Body of pancreas (tissue), 4 donors: ENCODE measurements around the gene APLF. TPM values are rescaled to one million over a fixed set of nuclear protein-coding genes. Genes with fewer than 3 reads are reported as not detected.

Source experiments
- ATAC-seq: fragments of 150-250 bp; one replicate; pipeline ENCODE4 v1.9.1; 2016
- DNase-seq, 4 donors: peaks; one replicate each; pipeline ENCODE4 v3.0.0-alpha.2; 2019
- H3K27ac ChIP-seq, 4 donors: fragments of 200-600 bp; sonication (generic); 1 replicate in 3 of 4; 2 replicates in 1 of 4; pipeline versions ENCODE4 v1.5.1 to v1.6.1; 2016 to 2019; ENCODE audit warnings: mild to moderate bottlenecking in 1 of 4, mixed read lengths in 1 of 4, moderate library complexity in 1 of 4
- H3K27me3 ChIP-seq, 2 donors: fragments of 200-600 bp; sonication (generic); one replicate each; pipeline ENCODE4 v1.6.0; 2016; ENCODE audit warnings: mild to moderate bottlenecking in 1 of 2
- H3K36me3 ChIP-seq, 2 donors: fragments of 200-600 bp; sonication (generic); replicated peaks in 1 of 2; 2 replicates each; pipeline ENCODE4 v1.5.1; 2016; ENCODE audit warnings: low read depth in 2 of 2; ENCODE audit not compliant: insufficient read depth in 1 of 2
- H3K4me1 ChIP-seq: fragments of 200-600 bp; sonication (generic); one replicate; pipeline ENCODE4 v1.6.0; 2016
- H3K4me3 ChIP-seq, 2 donors: fragments of 200-600 bp; sonication (generic); 1 replicate in 1 of 2; 2 replicates in 1 of 2; pipeline ENCODE4 v1.5.1; 2016 to 2019
- H3K9me3 ChIP-seq, 3 donors: fragments of 200-600 bp; sonication (generic); 1 replicate in 2 of 3; 2 replicates in 1 of 3; pipeline ENCODE4 v1.5.1; 2016
- POLR2A ChIP-seq, 3 donors: fragments of 450-650 bp; IDR thresholded peaks; one replicate each; pipeline ENCODE4 v1.6.1; 2016; ENCODE audit warnings: antibody characterized with exemption in 3 of 3, mild to moderate bottlenecking in 2 of 3
- WGBS, 2 donors: methylation state at CpG; one replicate each; pipeline ENCODE4 v1.1.5; 2017; 5-methylcytosine and 5-hydroxymethylcytosine counted together
- intact Hi-C: fragments of 100-400 bp; cut with DNase I; formaldehyde crosslinking; loops from one replicate; pipeline ENCODE4 v1.15.1; 2023
- total RNA-seq, 2 donors: library from RNA; depleted of rRNA; stranded (reverse); fragments of >200 nt; gene quantifications; one replicate each; pipeline ENCODE4 v1.1.0, GENCODE V29; 2016
- TF ChIP-seq, protein P1 (sequence below), 7 experiments: fragments of 450-650 bp in 4 of 7; fragments of 200-600 bp in 3 of 7; sonication (generic) in 3 of 7; IDR thresholded peaks; one replicate each; pipeline ENCODE4 v1.5.1; 2016 to 2019; ENCODE audit warnings: antibody characterized with exemption in 7 of 7

The APLF gene
- total RNA-seq, 2 donors from 2014 or later: 3.9 to 4.0 TPM

DNA sequence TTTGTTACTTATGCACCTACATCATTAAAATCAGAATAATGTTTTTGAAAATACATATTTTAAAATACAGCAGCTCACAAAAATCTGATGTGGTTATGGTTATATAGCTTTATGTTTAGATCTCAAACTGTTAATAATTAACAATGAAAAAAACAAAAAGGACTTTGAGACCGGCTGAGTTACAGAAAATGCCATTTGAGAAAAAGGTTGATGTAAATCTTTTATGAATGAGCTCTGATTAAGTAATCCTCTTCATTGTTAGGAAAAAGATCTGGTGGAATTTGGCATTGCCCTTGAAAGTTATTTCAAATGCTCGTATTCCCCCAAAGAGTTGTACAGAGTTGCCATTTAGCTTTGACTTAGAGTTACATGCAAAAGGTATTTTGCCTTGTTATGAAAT, 93.2 kb downstream of the APLF start:
- WGBS, 2 donors: 83 to 84% methylated on average over 2 of the region's 2 CpGs
- Histone ChIP-seq H3K4me3 (no peak overlapping the region), H3K27me3 (no peaks in the 10 kb centered on the region), H3K36me3 (no peaks in the 10 kb centered on the region), H3K27ac (no peak overlapping the region), H3K4me1 (no peaks in the 10 kb centered on the region), H3K9me3 (no peaks in the 10 kb centered on the region)
- TF ChIP-seq POLR2A (IDR thresholded peaks at IDR 0.05): no peak
- TF ChIP-seq, protein P1, sequence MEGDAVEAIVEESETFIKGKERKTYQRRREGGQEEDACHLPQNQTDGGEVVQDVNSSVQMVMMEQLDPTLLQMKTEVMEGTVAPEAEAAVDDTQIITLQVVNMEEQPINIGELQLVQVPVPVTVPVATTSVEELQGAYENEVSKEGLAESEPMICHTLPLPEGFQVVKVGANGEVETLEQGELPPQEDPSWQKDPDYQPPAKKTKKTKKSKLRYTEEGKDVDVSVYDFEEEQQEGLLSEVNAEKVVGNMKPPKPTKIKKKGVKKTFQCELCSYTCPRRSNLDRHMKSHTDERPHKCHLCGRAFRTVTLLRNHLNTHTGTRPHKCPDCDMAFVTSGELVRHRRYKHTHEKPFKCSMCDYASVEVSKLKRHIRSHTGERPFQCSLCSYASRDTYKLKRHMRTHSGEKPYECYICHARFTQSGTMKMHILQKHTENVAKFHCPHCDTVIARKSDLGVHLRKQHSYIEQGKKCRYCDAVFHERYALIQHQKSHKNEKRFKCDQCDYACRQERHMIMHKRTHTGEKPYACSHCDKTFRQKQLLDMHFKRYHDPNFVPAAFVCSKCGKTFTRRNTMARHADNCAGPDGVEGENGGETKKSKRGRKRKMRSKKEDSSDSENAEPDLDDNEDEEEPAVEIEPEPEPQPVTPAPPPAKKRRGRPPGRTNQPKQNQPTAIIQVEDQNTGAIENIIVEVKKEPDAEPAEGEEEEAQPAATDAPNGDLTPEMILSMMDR (IDR thresholded peaks at IDR 0.05): no peak
- DNase-seq (no peak), ATAC-seq (no peak)
- intact Hi-C loops: no loop called here

DNA sequence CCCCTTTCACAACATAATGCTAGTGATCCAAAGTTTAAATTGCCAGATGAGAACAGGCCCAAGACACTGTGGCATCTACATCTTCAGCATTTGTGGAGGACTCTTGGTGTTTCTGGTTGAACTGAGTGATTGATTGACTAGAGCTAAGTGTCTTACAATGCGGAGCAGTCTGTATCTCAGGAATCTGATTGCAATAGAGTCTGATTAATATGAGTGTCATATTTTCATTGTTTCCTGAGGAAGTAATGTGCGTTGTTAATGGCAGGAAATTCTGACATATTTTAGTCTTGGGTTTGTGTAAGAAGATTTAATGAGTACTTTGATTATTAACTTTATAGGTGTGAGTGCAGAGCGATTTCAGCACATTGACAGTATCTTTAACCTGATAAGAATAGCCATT, 94.0 kb downstream of the APLF start:
- Histone ChIP-seq H3K9me3 (no peaks in the 10 kb centered on the region), H3K36me3 (no peaks in the 10 kb centered on the region)
- intact Hi-C loops: no loop called here

DNA sequence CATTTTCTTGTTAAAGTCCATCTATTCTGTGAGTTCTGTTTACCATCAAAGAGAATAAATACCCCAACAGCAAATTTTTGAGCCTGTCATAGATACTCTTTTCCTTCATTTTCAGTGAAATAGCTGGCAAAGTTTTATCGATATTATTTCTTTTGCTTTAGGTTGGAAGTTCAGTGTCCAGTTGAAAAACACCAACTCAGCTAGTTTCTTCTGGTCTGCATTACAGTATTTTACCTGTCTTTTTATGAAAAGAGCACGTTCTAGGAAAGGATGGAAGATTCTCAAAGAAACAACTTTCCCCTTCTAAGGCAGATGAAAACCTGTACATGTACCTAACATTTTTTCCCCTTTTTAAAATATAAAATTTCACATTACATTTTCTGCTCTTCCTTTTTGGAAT, 95.5 kb downstream of the APLF start:
- TF ChIP-seq, protein P1 (IDR thresholded peaks at IDR 0.05): no peak
- no peak for TF ChIP-seq POLR2A (IDR thresholded peaks at IDR 0.05)
- Histone ChIP-seq H3K4me1 (no peaks in the 10 kb centered on the region), H3K27me3 (no peaks in the 10 kb centered on the region), H3K36me3 (no peaks in the 10 kb centered on the region), H3K27ac (no peak overlapping the region), H3K4me3 (no peak overlapping the region), H3K9me3 (no peaks in the 10 kb centered on the region)
- DNase-seq (no peak), ATAC-seq (no peak)
- intact Hi-C loops: no loop called here
- WGBS, 2 donors: 94 to 96% methylated on average over 2 of the region's 2 CpGs

More for the DNA sequence above, 94.0 kb downstream of the APLF start:
- WGBS, 2 donors: 79 to 87% methylated on average over 3 of the region's 3 CpGs
- no peaks in the 10 kb centered on the region for H3K4me1 ChIP-seq
- DNase-seq (no peak), ATAC-seq (no peak)
- no peaks in the 10 kb centered on the region for H3K27me3 ChIP-seq
- no peak for TF ChIP-seq POLR2A (IDR thresholded peaks at IDR 0.05)
- H3K4me3 ChIP-seq: no peak overlapping the region
- no peak overlapping the region for H3K27ac ChIP-seq

DNA sequence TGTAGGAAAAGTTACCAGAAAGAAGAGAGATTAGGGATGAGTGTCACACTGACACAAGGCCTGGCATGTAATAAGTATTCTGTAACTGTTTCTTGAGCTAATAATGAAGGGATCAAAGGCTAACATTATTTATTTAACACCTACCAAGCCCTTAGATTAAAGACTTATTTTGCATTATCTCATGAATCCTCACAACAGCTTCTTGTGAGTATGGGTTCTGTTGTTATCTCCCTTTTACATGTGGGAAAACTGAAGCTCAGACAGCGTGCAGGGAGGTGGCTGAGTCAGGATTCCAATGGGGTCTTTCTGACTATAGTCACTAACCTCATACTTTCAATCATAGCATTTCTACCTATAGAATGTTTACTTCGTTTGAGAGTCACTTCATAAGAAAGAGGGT, 97.0 kb downstream of the APLF start:
- ATAC-seq (no peak), DNase-seq (no peak)
- Histone ChIP-seq H3K4me1 (no peaks in the 10 kb centered on the region), H3K9me3 (no peaks in the 10 kb centered on the region), H3K27ac (no peak overlapping the region), H3K4me3 (no peak overlapping the region), H3K27me3 (no peaks in the 10 kb centered on the region), H3K36me3 (no peaks in the 10 kb centered on the region)
- WGBS, 2 donors: 88 to 91% methylated on average over 2 of the region's 2 CpGs
- TF ChIP-seq, protein P1 (IDR thresholded peaks at IDR 0.05): no peak
- TF ChIP-seq POLR2A (IDR thresholded peaks at IDR 0.05): no peak
- intact Hi-C loops: no loop called here

DNA sequence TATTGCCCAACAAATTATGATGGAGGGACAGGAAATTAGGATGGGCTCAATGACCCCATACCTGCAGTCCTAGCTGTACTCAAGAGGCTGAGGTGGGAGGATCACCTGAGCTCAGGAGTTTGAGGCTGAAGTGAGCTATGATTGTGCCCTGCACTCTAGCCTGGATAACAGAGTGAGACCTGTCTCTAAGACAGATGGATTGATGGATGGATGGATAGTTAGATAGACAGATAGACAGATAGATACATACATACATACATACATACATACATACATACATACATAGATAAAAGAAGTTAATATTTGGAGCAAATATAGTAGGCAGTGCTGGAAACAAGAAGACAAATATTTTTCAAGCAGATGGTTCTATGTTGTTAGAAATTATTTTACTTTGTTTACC, 97.9 kb downstream of the APLF start:
- H3K4me3 ChIP-seq: no peak overlapping the region
- no peak for ATAC-seq
- no peaks in the 10 kb centered on the region for H3K9me3 ChIP-seq
- H3K27ac ChIP-seq: no peak overlapping the region
- H3K27me3 ChIP-seq: no peaks in the 10 kb centered on the region
- H3K4me1 ChIP-seq: no peaks in the 10 kb centered on the region
- DNase-seq: no peak
- TF ChIP-seq POLR2A (IDR thresholded peaks at IDR 0.05): no peak
- TF ChIP-seq, protein P1 (IDR thresholded peaks at IDR 0.05): no peak
- no peaks in the 10 kb centered on the region for H3K36me3 ChIP-seq
- intact Hi-C loops: no loop called here
